LNCaP clone FGC (cell line): ENCODE measurements around the gene RNF44.

Experiments
- DNase-seq: peaks from one replicate; pipeline ENCODE4 v3.0.0-alpha.2; 2011; ENCODE audit warnings: low read depth
- H3K4me3 ChIP-seq: 2 replicates; pipeline ENCODE4 v1.5.1; 2011; ENCODE audit warnings: mild to moderate bottlenecking, low read depth, low read length, control low read depth
- TF ChIP-seq, protein P1 (sequence below): IDR thresholded peaks from 2 replicates; pipeline ENCODE4 v1.5.1; 2012; ENCODE audit warnings: mild to moderate bottlenecking; ENCODE audit not compliant: control insufficient read depth, insufficient read depth; ENCODE audit errors: extremely low read depth

The RNF44 gene

DNA sequence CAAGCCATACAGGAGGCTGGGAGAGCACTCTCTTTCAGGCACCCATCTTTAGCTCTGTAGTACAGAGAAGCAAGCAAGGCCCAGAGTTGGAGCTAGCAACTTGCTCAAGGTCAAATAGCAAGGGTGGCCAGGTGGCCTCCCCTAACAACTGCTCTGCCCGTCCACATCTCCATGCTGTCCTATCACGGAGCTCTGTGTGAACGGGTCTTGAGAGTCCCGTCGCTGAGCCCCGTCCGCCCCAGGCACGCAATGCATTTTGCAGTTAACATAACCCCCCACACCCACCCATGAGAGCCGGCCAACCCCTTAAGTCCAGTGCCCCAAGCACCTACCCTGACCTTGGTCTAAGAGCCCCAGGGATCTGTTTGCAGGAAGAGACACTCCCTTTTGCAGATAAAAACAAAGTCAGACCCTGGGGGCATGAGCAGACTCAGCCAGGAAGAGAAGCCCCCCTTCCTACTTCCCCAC is 1.5 kb downstream of the RNF44 start:
- TF ChIP-seq, protein P1, sequence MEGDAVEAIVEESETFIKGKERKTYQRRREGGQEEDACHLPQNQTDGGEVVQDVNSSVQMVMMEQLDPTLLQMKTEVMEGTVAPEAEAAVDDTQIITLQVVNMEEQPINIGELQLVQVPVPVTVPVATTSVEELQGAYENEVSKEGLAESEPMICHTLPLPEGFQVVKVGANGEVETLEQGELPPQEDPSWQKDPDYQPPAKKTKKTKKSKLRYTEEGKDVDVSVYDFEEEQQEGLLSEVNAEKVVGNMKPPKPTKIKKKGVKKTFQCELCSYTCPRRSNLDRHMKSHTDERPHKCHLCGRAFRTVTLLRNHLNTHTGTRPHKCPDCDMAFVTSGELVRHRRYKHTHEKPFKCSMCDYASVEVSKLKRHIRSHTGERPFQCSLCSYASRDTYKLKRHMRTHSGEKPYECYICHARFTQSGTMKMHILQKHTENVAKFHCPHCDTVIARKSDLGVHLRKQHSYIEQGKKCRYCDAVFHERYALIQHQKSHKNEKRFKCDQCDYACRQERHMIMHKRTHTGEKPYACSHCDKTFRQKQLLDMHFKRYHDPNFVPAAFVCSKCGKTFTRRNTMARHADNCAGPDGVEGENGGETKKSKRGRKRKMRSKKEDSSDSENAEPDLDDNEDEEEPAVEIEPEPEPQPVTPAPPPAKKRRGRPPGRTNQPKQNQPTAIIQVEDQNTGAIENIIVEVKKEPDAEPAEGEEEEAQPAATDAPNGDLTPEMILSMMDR = no peak
- H3K4me3 ChIP-seq = peak overlapping the region; percentile 93
- DNase-seq = no peak

DNA sequence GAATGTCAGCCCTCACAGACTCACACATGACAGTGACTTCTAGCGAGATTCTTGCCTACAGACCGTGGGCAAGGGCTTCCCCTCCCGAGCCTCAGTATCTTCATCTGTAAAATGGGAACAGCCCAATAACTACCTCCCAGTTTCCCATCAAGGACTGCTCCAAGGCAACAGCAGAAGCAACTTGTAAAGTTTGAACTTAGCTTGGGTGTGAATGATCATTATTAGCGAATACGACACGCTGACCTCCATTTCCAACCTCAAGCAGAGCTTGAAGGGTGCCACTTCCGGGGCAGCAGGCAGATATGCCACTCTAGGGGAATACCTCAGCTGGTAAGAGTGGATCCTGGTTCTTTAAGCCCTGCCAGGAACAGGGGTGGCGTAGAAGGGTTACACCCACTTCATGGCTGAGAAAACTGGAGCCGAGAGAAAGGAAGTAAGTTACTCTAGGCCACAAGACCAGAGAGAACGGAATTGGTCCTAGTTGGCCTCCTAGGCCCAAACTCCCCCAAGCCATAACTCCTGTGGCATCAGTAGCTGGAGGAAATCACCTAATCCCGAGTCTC is 2.0 kb downstream of the RNF44 start:
- TF ChIP-seq, protein P1 = no peak
- no peak for DNase-seq
- H3K4me3 ChIP-seq = peak overlapping the region; percentile 93

DNA sequence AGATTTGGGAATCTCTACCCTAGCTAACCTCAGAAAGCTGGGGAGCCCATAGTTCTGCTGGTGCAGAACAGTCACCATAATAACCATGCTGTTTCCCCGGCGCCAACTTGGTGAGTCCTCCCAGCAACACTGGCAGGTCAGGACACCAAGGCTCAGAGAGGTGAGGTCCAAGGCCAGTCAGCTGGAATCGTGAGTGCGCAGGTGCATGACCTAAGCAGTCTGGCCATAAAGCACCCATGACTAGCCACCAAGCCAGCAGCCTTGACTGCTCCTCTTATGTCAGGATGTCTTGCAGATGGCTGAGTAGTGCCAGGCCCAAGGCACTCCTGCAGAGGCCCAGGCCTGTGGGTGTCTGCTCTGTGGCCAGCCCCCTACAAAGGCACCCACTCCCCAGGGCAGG is 2.6 kb downstream of the RNF44 start:
- H3K4me3 ChIP-seq = peak overlapping the region; percentile 22
- TF ChIP-seq, protein P1 = no peak
- no peak for DNase-seq

DNA sequence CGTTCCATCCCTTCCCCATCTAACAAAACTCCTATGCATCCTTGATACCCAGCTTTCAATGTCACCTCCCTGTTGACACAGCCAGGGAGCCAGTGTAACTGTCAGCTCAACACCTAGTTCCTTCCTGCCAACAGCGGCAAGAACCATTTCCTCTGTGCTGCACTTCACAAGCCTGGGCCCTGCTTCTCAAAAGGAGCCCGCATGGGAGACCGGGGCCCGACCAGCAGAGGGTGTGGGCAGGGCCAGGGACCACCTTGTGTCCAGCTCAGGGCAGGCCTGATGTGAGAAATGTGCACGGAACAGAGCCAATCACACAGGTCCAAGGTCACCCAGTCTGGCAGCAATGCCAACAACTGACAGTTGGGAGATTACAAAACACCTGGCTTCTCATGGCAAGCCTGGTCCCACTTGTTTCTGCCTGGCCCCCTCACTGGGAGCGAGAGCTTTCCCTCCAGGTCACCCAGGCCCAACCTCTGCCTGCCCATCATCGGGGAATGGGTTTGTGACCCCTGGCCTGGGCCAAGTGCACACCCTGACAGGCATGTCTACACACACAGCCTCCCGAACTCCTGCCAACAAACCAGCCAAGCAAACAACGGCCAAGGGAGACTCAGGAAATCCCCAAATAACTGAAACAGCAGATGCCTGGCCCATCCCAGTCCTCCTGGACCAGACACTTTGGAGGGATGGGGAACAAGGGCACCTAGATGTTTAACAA is 3.1 kb downstream of the RNF44 start:
- TF ChIP-seq, protein P1 = no peak
- peak overlapping the region; percentile 22; the same call in 1 of the 2 replicates for H3K4me3 ChIP-seq
- no peak for DNase-seq

DNA sequence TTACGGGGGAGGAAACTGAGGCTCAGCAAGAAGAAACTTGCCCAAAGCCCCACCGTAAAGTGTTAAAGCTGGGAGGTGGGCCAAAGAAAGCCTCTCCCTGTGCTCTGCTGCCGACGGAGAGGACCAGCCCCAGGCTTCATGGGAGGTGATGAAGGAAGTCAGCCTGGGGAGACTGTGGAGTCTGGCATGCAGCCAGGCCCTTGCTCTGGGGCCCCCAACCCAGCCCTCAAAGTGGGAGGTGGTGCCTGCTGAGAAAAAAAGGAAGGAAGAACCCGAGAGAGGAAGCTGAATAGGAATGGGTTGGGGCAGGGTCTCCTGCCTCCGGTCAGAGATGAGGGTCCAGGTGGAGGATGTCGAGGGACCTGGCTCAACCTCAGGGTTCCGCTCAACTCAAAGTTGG is 3.8 kb downstream of the RNF44 start:
- TF ChIP-seq, protein P1 = no peak
- no peak for DNase-seq
- H3K4me3 ChIP-seq = no peak overlapping the region

DNA sequence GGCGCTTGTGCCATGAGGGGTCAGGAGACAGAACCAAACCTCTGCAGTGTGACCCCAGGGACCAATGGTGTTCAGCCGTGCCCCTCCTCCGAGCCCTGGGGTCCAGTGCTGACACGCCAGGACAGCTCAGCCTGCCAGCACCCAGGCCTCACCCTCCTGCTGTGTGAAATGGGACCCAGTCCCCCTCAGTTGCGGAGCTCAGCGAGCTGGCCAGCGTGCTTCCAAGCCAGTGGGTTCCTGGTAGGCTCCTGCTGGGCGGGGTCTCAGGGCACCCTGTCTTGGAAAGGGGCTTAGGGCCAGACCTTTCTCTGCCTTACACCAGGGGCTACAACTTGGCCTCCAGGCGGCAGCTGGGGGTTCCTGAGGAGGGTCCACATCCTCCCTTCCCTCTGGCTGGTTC is 4.4 kb downstream of the RNF44 start:
- TF ChIP-seq, protein P1 = no peak
- H3K4me3 ChIP-seq = no peak overlapping the region
- DNase-seq = no peak
